CD14-positive monocyte (primary cell): ENCODE data around the gene ADAMTS9. TPM values are rescaled to one million over a fixed set of nuclear protein-coding genes. Genes with fewer than 3 reads are reported as not detected.

Experiments
- DNase-seq, 3 donors: peaks; one replicate each; pipeline ENCODE4 v3.0.0-alpha.2; 2011 to 2022
- H2AFZ ChIP-seq: 2 replicates; pipeline ENCODE4 v1.6.0; 2012; ENCODE audit warnings: mild to moderate bottlenecking, low read depth, low read length, inconsistent platforms; ENCODE audit not compliant: insufficient read depth, poor library complexity, severe bottlenecking
- H3K27ac ChIP-seq, 2 donors: 1 replicate in 1 of 2; 2 replicates in 1 of 2; pipeline ENCODE4 v1.5.1; 2012 to 2013; ENCODE audit warnings: low read length in 2 of 2, control low read depth in 1 of 2, inconsistent platforms in 1 of 2, low read depth in 1 of 2, mild to moderate bottlenecking in 1 of 2
- H3K27me3 ChIP-seq, 2 donors: one replicate each; pipeline versions ENCODE4 v1.6.0 to v1.6.1; 2011 to 2013; ENCODE audit warnings: low read length in 2 of 2; ENCODE audit not compliant: control insufficient read depth in 2 of 2, insufficient read depth in 2 of 2
- H3K36me3 ChIP-seq, 2 donors: replicated peaks in 1 of 2; 1 replicate in 1 of 2; 2 replicates in 1 of 2; pipeline versions ENCODE4 v1.5.1 to v1.6.1; 2012 to 2013; ENCODE audit warnings: low read length in 2 of 2, control low read depth in 1 of 2, inconsistent platforms in 1 of 2, mild to moderate bottlenecking in 1 of 2; ENCODE audit not compliant: insufficient read depth in 2 of 2, control insufficient read depth in 1 of 2
- H3K4me1 ChIP-seq, 2 donors: 1 replicate in 1 of 2; 2 replicates in 1 of 2; pipeline versions ENCODE4 v1.5.1 to v1.6.1; 2012 to 2013; ENCODE audit warnings: low read length in 2 of 2, control low read depth in 1 of 2, inconsistent platforms in 1 of 2, mild to moderate bottlenecking in 1 of 2, moderate library complexity in 1 of 2; ENCODE audit not compliant: insufficient read depth in 2 of 2, control insufficient read depth in 1 of 2
- H3K4me2 ChIP-seq: replicated peaks from 2 replicates; pipeline ENCODE3; 2012; ENCODE audit warnings: low read length, moderate library complexity, mild to moderate bottlenecking; ENCODE audit not compliant: poor library complexity, severe bottlenecking; ENCODE audit errors: extremely low read depth
- H3K4me3 ChIP-seq, 3 experiments: fragments of 200-600 bp in 1 of 3; sonication (generic) in 1 of 3; replicated peaks in 1 of 3; 1 replicate in 2 of 3; 2 replicates in 1 of 3; pipeline ENCODE4 v1.5.1; 2011 to 2013; ENCODE audit warnings: low read length in 3 of 3, mild to moderate bottlenecking in 3 of 3, control low read depth in 2 of 3, low read depth in 2 of 3, inconsistent platforms in 1 of 3, moderate library complexity in 1 of 3
- H3K79me2 ChIP-seq: 2 replicates; pipeline ENCODE4 v1.6.0; 2012; ENCODE audit warnings: mild to moderate bottlenecking, control low read depth, inconsistent platforms, low read length, moderate library complexity; ENCODE audit not compliant: insufficient read depth
- H3K9ac ChIP-seq: 2 replicates; pipeline ENCODE4 v1.6.0; 2017; ENCODE audit warnings: low read length, mild to moderate bottlenecking; ENCODE audit not compliant: insufficient read depth, poor library complexity, severe bottlenecking
- H3K9me3 ChIP-seq, 2 donors: replicated peaks in 1 of 2; 1 replicate in 1 of 2; 2 replicates in 1 of 2; pipeline versions ENCODE4 v1.5.1 to v1.6.1; 2012 to 2013; ENCODE audit warnings: low read length in 2 of 2, control low read depth in 1 of 2; ENCODE audit not compliant: control insufficient read depth in 1 of 2, insufficient read depth in 1 of 2
- H4K20me1 ChIP-seq: 2 replicates; pipeline ENCODE4 v1.6.0; 2012; ENCODE audit warnings: mild to moderate bottlenecking, low read length, control low read depth, moderate library complexity; ENCODE audit not compliant: insufficient read depth
- H3K27ac Mint-ChIP-seq, 7 donors: one replicate each; pipeline ENCODE4 v1.8.0; 2020; ENCODE audit warnings: mild to moderate bottlenecking in 7 of 7, mixed read lengths in 7 of 7, moderate library complexity in 6 of 7, inconsistent platforms in 2 of 7
- H3K27me3 Mint-ChIP-seq, 3 donors: one replicate each; pipeline ENCODE4 v1.8.0; 2021 to 2022; ENCODE audit warnings: low read depth in 3 of 3, mild to moderate bottlenecking in 3 of 3, mixed read lengths in 3 of 3, moderate library complexity in 3 of 3, inconsistent platforms in 1 of 3
- H3K36me3 Mint-ChIP-seq, 2 donors: one replicate each; pipeline ENCODE4 v1.8.0; 2020; ENCODE audit warnings: mixed read lengths in 2 of 2, inconsistent platforms in 1 of 2, mild to moderate bottlenecking in 1 of 2
- H3K4me1 Mint-ChIP-seq: one replicate; pipeline ENCODE4 v1.8.0; 2020; ENCODE audit warnings: mild to moderate bottlenecking, mixed read lengths
- H3K4me3 Mint-ChIP-seq, 2 donors: one replicate each; pipeline ENCODE4 v1.8.0; 2020; ENCODE audit warnings: mild to moderate bottlenecking in 2 of 2, mixed read lengths in 2 of 2, moderate library complexity in 1 of 2
- H3K9me3 Mint-ChIP-seq, 7 donors: one replicate each; pipeline ENCODE4 v1.8.0; 2020 to 2022; ENCODE audit warnings: mixed read lengths in 7 of 7, mild to moderate bottlenecking in 6 of 7, moderate library complexity in 6 of 7, inconsistent platforms in 2 of 7
- WGBS: methylation state at CpG from one replicate; pipeline ENCODE4 v1.1.5; 2013; ENCODE audit warnings: missing lambda C conversion rate; ENCODE audit not compliant: insufficient coverage; 5-methylcytosine and 5-hydroxymethylcytosine counted together
- intact Hi-C, 2 donors: fragments of 100-400 bp; cut with micrococcal nuclease; formaldehyde crosslinking; loops; one replicate each; pipeline versions ENCODE4 v1.15.0 to v1.15.1; 2023
- polyA plus RNA-seq, 3 donors: library from polyadenylated mRNA; depleted of rRNA in 1 of 3; unstranded in 2 of 3; stranded (reverse) in 1 of 3; fragments of 300-500 nt in 2 of 3; fragments of >200 nt in 1 of 3; fragmentation: Illumina TruSeq in 2 of 3; gene quantifications; 1 replicate in 2 of 3; 2 replicates in 1 of 3; pipeline ENCODE4 v1.2.3, GENCODE V29; 2012 to 2021
- TF ChIP-seq, protein P1 (sequence below): fragments of 200-600 bp; IDR thresholded peaks from one replicate; pipeline ENCODE4 v1.8.0; 2022; ENCODE audit warnings: antibody characterized with exemption, mild to moderate bottlenecking

ADAMTS9 gene
- polyA plus RNA-seq, 3 donors: not detected

GRCh38 chr3:64656544-64656943, 31.3 kb downstream of the ADAMTS9 start:
- H3K27ac Mint-ChIP-seq: no peak overlapping the region
- Histone ChIP-seq H4K20me1 (no peaks in the 10 kb centered on the region), H3K27ac (no peak overlapping the region), H2AFZ (no peak overlapping the region), H3K79me2 (no peaks in the 10 kb centered on the region), H3K36me3 (no peaks in the 10 kb centered on the region), H3K4me3 (no peak overlapping the region), H3K4me2 (no peak overlapping the region), H3K9ac (no peak overlapping the region), H3K27me3 (no peaks in the 10 kb centered on the region), H3K4me1 (no peaks in the 10 kb centered on the region), H3K9me3 (no peaks in the 10 kb centered on the region)
- WGBS: 90% methylated on average over 2 of the region's 4 CpGs
- DNase-seq: no peak
- H3K27me3 Mint-ChIP-seq: no peaks in the 10 kb centered on the region
- H3K4me1 Mint-ChIP-seq: no peaks in the 10 kb centered on the region
- intact Hi-C loops: no loop called here
- peaks cover 0 to 4% (median 0%) of the 10 kb centered on the region in 7 donors for H3K9me3 Mint-ChIP-seq
- H3K36me3 Mint-ChIP-seq: no peaks in the 10 kb centered on the region
- TF ChIP-seq, protein P1, sequence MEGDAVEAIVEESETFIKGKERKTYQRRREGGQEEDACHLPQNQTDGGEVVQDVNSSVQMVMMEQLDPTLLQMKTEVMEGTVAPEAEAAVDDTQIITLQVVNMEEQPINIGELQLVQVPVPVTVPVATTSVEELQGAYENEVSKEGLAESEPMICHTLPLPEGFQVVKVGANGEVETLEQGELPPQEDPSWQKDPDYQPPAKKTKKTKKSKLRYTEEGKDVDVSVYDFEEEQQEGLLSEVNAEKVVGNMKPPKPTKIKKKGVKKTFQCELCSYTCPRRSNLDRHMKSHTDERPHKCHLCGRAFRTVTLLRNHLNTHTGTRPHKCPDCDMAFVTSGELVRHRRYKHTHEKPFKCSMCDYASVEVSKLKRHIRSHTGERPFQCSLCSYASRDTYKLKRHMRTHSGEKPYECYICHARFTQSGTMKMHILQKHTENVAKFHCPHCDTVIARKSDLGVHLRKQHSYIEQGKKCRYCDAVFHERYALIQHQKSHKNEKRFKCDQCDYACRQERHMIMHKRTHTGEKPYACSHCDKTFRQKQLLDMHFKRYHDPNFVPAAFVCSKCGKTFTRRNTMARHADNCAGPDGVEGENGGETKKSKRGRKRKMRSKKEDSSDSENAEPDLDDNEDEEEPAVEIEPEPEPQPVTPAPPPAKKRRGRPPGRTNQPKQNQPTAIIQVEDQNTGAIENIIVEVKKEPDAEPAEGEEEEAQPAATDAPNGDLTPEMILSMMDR: no peak
- H3K4me3 Mint-ChIP-seq: no peak overlapping the region

GRCh38 chr3:64655160-64655559, 32.6 kb downstream of the ADAMTS9 start:
- Histone ChIP-seq H2AFZ (no peak overlapping the region), H3K4me1 (no peaks in the 10 kb centered on the region), H3K27ac (no peak overlapping the region), H3K4me2 (no peak overlapping the region), H3K4me3 (no peak overlapping the region), H3K9me3 (no peaks in the 10 kb centered on the region), H3K36me3 (no peaks in the 10 kb centered on the region), H4K20me1 (no peaks in the 10 kb centered on the region), H3K79me2 (no peaks in the 10 kb centered on the region), H3K27me3 (no peaks in the 10 kb centered on the region), H3K9ac (no peak overlapping the region)
- no peaks in the 10 kb centered on the region for H3K27me3 Mint-ChIP-seq
- intact Hi-C loops: no loop called here
- no peak overlapping the region for H3K27ac Mint-ChIP-seq
- no peak for DNase-seq
- no peaks in the 10 kb centered on the region for H3K4me1 Mint-ChIP-seq
- 88% methylated on average over 1 of the region's 4 CpGs for WGBS
- TF ChIP-seq, protein P1: no peak
- H3K4me3 Mint-ChIP-seq: no peak overlapping the region
- H3K9me3 Mint-ChIP-seq: peaks cover 0 to 4% (median 0%) of the 10 kb centered on the region in 7 donors
- no peaks in the 10 kb centered on the region for H3K36me3 Mint-ChIP-seq
